Measurements from ENCODE around the gene CWC22.
"Not testable (repeated sequence)": the region's sequence is repeated elsewhere in the genome, so short reads cannot be mapped to it uniquely, and the experiment has no call there.

The CWC22 gene

GRCh38 chr2:180006781-180007579 is at the start of gene CWC22:
Gene CWC22, minus strand, starts transcription at chr2:180007297. Its CDS starts 13,956 bp downstream, at chr2:179993341.
- H3K27me3 ChIP-seq (ENCODE audit: control insufficient read depth, insufficient read depth, low read length), result no peaks in the 10 kb centered on the region
- peak within 1 kb of the TSS; percentile 87 for H3K9ac ChIP-seq (ENCODE audit: low read length)
- no peaks in the 10 kb centered on the region for H3K9me3 ChIP-seq (ENCODE audit: control insufficient read depth, low read depth, low read length)
- H3K27ac ChIP-seq (ENCODE audit: low read length), result peak within 1 kb of the TSS; percentile 99
- H3K4me3 ChIP-seq (ENCODE audit: low read length), result peak within 1 kb of the TSS; percentile 99
- peaks cover 3% of the 10 kb centered on the region for H3K4me1 ChIP-seq (ENCODE audit: control insufficient read depth, low read depth, low read length)
- H3K36me3 ChIP-seq (ENCODE audit: control insufficient read depth, low read depth, low read length), result no peaks in the 10 kb centered on the region

- Histone ChIP-seq H3K36me3 (ENCODE audit: control insufficient read depth, low read depth, low read length) (no peaks in the 10 kb centered on the region), H3K4me3 (ENCODE audit: low read length) (no peak overlapping the region), H3K4me1 (ENCODE audit: control insufficient read depth, low read depth, low read length) (peaks cover 34% of the 10 kb centered on the region), H3K9ac (ENCODE audit: low read length) (peak overlapping the region; percentile 57), H3K27ac (ENCODE audit: low read length) (peak overlapping the region; percentile 84), H3K9me3 (ENCODE audit: control insufficient read depth, low read depth, low read length) (no peaks in the 10 kb centered on the region), H3K27me3 (ENCODE audit: control insufficient read depth, insufficient read depth, low read length) (no peaks in the 10 kb centered on the region)
Observed at GRCh38 chr2:180056367-180057118, 49.4 kb upstream of the CWC22 start.

- H3K27ac ChIP-seq (ENCODE audit: low read length); H3K36me3 ChIP-seq (ENCODE audit: control insufficient read depth, low read depth, low read length); H3K9me3 ChIP-seq (ENCODE audit: control insufficient read depth, low read depth, low read length); H3K4me3 ChIP-seq (ENCODE audit: low read length); H3K27me3 ChIP-seq (ENCODE audit: control insufficient read depth, insufficient read depth, low read length); H3K9ac ChIP-seq (ENCODE audit: low read length): not testable (repeated sequence)
- H3K4me1 ChIP-seq (ENCODE audit: control insufficient read depth, low read depth, low read length), result peaks cover 34% of the 10 kb centered on the region
Observed at GRCh38 chr2:180054576-180054975, 47.5 kb upstream of the CWC22 start.

GRCh38 chr2:180050246-180050645 is 43.1 kb upstream of the CWC22 start:
- H3K27ac ChIP-seq (ENCODE audit: low read length), result no peak overlapping the region
- H3K27me3 ChIP-seq (ENCODE audit: control insufficient read depth, insufficient read depth, low read length), result no peaks in the 10 kb centered on the region
- H3K36me3 ChIP-seq (ENCODE audit: control insufficient read depth, low read depth, low read length), result no peaks in the 10 kb centered on the region
- H3K9ac ChIP-seq (ENCODE audit: low read length), result no peak overlapping the region
- H3K4me3 ChIP-seq (ENCODE audit: low read length), result no peak overlapping the region
- no peaks in the 10 kb centered on the region for H3K9me3 ChIP-seq (ENCODE audit: control insufficient read depth, low read depth, low read length)
- no peaks in the 10 kb centered on the region for H3K4me1 ChIP-seq (ENCODE audit: control insufficient read depth, low read depth, low read length)

- Histone ChIP-seq H3K9ac (ENCODE audit: low read length) (no peak overlapping the region), H3K9me3 (ENCODE audit: control insufficient read depth, low read depth, low read length) (no peaks in the 10 kb centered on the region)
Observed at GRCh38 chr2:180048251-180048650, 41.2 kb upstream of the CWC22 start.

GRCh38 chr2:180046776-180047175 is 39.7 kb upstream of the CWC22 start:
- no peak overlapping the region for H3K9ac ChIP-seq (ENCODE audit: low read length)
- no peaks in the 10 kb centered on the region for H3K9me3 ChIP-seq (ENCODE audit: control insufficient read depth, low read depth, low read length)
- H3K4me1 ChIP-seq (ENCODE audit: control insufficient read depth, low read depth, low read length), result no peaks in the 10 kb centered on the region
- H3K4me3 ChIP-seq (ENCODE audit: low read length), result no peak overlapping the region
- H3K36me3 ChIP-seq (ENCODE audit: control insufficient read depth, low read depth, low read length), result no peaks in the 10 kb centered on the region
- no peaks in the 10 kb centered on the region for H3K27me3 ChIP-seq (ENCODE audit: control insufficient read depth, insufficient read depth, low read length)
- H3K27ac ChIP-seq (ENCODE audit: low read length), result no peak overlapping the region

More at GRCh38 chr2:180048251-180048650, 41.2 kb upstream of the CWC22 start:
- H3K36me3 ChIP-seq (ENCODE audit: control insufficient read depth, low read depth, low read length), result no peaks in the 10 kb centered on the region
- H3K27me3 ChIP-seq (ENCODE audit: control insufficient read depth, insufficient read depth, low read length), result no peaks in the 10 kb centered on the region
- H3K4me1 ChIP-seq (ENCODE audit: control insufficient read depth, low read depth, low read length), result no peaks in the 10 kb centered on the region
- H3K4me3 ChIP-seq (ENCODE audit: low read length), result no peak overlapping the region
- no peak overlapping the region for H3K27ac ChIP-seq (ENCODE audit: low read length)

GRCh38 chr2:180046202-180046601 is 39.1 kb upstream of the CWC22 start:
- Histone ChIP-seq H3K9me3 (ENCODE audit: control insufficient read depth, low read depth, low read length) (no peaks in the 10 kb centered on the region), H3K36me3 (ENCODE audit: control insufficient read depth, low read depth, low read length) (no peaks in the 10 kb centered on the region), H3K9ac (ENCODE audit: low read length) (no peak overlapping the region), H3K4me3 (ENCODE audit: low read length) (no peak overlapping the region), H3K27ac (ENCODE audit: low read length) (no peak overlapping the region), H3K4me1 (ENCODE audit: control insufficient read depth, low read depth, low read length) (no peaks in the 10 kb centered on the region), H3K27me3 (ENCODE audit: control insufficient read depth, insufficient read depth, low read length) (no peaks in the 10 kb centered on the region)

- Histone ChIP-seq H3K27me3 (ENCODE audit: control insufficient read depth, insufficient read depth, low read length) (no peaks in the 10 kb centered on the region), H3K27ac (ENCODE audit: low read length) (no peak overlapping the region), H3K4me1 (ENCODE audit: control insufficient read depth, low read depth, low read length) (no peaks in the 10 kb centered on the region), H3K9me3 (ENCODE audit: control insufficient read depth, low read depth, low read length) (no peaks in the 10 kb centered on the region), H3K36me3 (ENCODE audit: control insufficient read depth, low read depth, low read length) (no peaks in the 10 kb centered on the region), H3K4me3 (ENCODE audit: low read length) (no peak overlapping the region), H3K9ac (ENCODE audit: low read length) (no peak overlapping the region)
Observed at GRCh38 chr2:180040146-180040925, 33.2 kb upstream of the CWC22 start.

GRCh38 chr2:180038997-180039396 is 31.9 kb upstream of the CWC22 start:
- Histone ChIP-seq H3K4me1 (ENCODE audit: control insufficient read depth, low read depth, low read length) (peaks cover 6% of the 10 kb centered on the region), H3K27ac (ENCODE audit: low read length) (no peak overlapping the region)

GRCh38 chr2:180033993-180034894 is 27.1 kb upstream of the CWC22 start:
- no peaks in the 10 kb centered on the region for H3K27me3 ChIP-seq (ENCODE audit: control insufficient read depth, insufficient read depth, low read length)
- H3K9me3 ChIP-seq (ENCODE audit: control insufficient read depth, low read depth, low read length), result no peaks in the 10 kb centered on the region
- H3K4me1 ChIP-seq (ENCODE audit: control insufficient read depth, low read depth, low read length), result peaks cover 10% of the 10 kb centered on the region
- no peak overlapping the region for H3K27ac ChIP-seq (ENCODE audit: low read length)
- H3K4me3 ChIP-seq (ENCODE audit: low read length), result peak overlapping the region; percentile 17
- H3K36me3 ChIP-seq (ENCODE audit: control insufficient read depth, low read depth, low read length), result no peaks in the 10 kb centered on the region
- no peak overlapping the region for H3K9ac ChIP-seq (ENCODE audit: low read length)

More at GRCh38 chr2:180038997-180039396, 31.9 kb upstream of the CWC22 start:
- Histone ChIP-seq H3K36me3 (ENCODE audit: control insufficient read depth, low read depth, low read length) (no peaks in the 10 kb centered on the region), H3K4me3 (ENCODE audit: low read length) (no peak overlapping the region), H3K9ac (ENCODE audit: low read length) (no peak overlapping the region), H3K9me3 (ENCODE audit: control insufficient read depth, low read depth, low read length) (no peaks in the 10 kb centered on the region), H3K27me3 (ENCODE audit: control insufficient read depth, insufficient read depth, low read length) (no peaks in the 10 kb centered on the region)

Data from iPS-18a (cell line).